ENCODE results near the gene MLANA. TPM values are rescaled to one million over a fixed set of nuclear protein-coding genes. Genes with fewer than 3 reads are reported as not detected.

MLANA gene
- not detected for total RNA-seq

GRCh38 chr9:5890641-5891040 is at the start of gene MLANA:
Gene MLANA, plus strand, starts transcription at chr9:5890889. Its CDS starts 1,586 bp downstream, at chr9:5892475.
- H3K36me3 ChIP-seq (replicated peaks in 1 of 2; ENCODE audit: insufficient read depth in 1 of 2, low read depth in 2 of 2) = no peaks in the 10 kb centered on the region
- H3K27ac ChIP-seq = no peak within 1 kb of the TSS
- DNase-seq (no peak), ATAC-seq (no peak)
- H3K4me3 ChIP-seq = no peak within 1 kb of the TSS
- H3K4me1 ChIP-seq = no peaks in the 10 kb centered on the region
- intact Hi-C loops (cut with DNase I) = no loop called here
- TF ChIP-seq, protein P1, sequence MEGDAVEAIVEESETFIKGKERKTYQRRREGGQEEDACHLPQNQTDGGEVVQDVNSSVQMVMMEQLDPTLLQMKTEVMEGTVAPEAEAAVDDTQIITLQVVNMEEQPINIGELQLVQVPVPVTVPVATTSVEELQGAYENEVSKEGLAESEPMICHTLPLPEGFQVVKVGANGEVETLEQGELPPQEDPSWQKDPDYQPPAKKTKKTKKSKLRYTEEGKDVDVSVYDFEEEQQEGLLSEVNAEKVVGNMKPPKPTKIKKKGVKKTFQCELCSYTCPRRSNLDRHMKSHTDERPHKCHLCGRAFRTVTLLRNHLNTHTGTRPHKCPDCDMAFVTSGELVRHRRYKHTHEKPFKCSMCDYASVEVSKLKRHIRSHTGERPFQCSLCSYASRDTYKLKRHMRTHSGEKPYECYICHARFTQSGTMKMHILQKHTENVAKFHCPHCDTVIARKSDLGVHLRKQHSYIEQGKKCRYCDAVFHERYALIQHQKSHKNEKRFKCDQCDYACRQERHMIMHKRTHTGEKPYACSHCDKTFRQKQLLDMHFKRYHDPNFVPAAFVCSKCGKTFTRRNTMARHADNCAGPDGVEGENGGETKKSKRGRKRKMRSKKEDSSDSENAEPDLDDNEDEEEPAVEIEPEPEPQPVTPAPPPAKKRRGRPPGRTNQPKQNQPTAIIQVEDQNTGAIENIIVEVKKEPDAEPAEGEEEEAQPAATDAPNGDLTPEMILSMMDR (IDR thresholded peaks at IDR 0.05) = no peak
- TF ChIP-seq POLR2A (IDR thresholded peaks at IDR 0.05) = no peak
- H3K9me3 ChIP-seq = no peaks in the 10 kb centered on the region
- WGBS, 2 donors = 75 to 88% methylated on average over 9 of the region's 9 CpGs
- H3K27me3 ChIP-seq = no peaks in the 10 kb centered on the region

DNA sequence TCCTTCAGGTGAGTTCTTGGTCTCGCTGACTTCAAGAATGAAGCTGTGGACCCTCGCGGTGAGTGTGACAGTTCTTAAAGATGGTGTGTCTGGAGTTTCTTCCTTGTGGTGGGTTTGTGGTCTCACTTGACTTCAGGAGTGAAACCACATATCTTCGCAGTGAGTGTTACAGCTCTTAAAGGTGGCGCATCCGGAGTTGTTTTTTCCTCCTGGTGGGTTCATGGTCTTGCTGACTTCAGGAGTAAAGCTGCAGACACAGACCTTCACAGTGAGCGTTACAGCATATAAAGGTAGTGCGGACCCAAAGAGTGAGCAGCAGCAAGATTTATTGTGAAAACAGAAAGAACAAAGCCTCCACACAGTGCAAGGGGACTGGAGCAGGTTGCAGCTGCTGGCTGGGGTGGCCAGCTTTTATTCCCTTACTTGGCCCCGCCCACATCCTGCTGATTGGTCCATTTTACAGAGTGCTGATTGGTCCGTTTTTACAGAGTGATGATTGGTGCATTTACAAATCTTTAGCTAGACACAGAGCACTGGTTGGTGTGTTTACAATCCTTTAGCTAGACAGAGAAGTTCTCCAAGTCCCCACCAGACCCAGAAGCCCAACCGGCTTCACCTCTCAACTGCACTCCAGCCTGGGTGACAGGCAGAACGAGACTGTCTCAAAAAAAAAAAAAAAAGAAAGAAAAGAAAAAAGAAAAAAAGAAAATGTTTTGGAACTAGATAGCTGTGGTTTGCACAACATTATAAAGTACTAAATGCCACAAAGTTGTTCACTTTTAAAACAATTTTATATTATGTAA is 48.7 kb upstream of the MLANA start:
- Histone ChIP-seq H3K27ac (no peak overlapping the region), H3K36me3 (replicated peaks in 1 of 2; ENCODE audit: insufficient read depth in 1 of 2, low read depth in 2 of 2) (no peaks in the 10 kb centered on the region), H3K27me3 (no peaks in the 10 kb centered on the region), H3K4me1 (peaks cover 11% of the 10 kb centered on the region), H3K9me3 (no peaks in the 10 kb centered on the region), H3K4me3 (no peak overlapping the region)
- ATAC-seq = no peak
- 82 to 89% methylated on average over 12 of the region's 12 CpGs for WGBS, 2 donors
- peak in 1 of 4 donors; percentile 12 for DNase-seq
- TF ChIP-seq POLR2A (IDR thresholded peaks at IDR 0.05) = no peak
- TF ChIP-seq, protein P1 (IDR thresholded peaks at IDR 0.05) = no peak
- intact Hi-C loops (cut with DNase I) = no loop called here

DNA sequence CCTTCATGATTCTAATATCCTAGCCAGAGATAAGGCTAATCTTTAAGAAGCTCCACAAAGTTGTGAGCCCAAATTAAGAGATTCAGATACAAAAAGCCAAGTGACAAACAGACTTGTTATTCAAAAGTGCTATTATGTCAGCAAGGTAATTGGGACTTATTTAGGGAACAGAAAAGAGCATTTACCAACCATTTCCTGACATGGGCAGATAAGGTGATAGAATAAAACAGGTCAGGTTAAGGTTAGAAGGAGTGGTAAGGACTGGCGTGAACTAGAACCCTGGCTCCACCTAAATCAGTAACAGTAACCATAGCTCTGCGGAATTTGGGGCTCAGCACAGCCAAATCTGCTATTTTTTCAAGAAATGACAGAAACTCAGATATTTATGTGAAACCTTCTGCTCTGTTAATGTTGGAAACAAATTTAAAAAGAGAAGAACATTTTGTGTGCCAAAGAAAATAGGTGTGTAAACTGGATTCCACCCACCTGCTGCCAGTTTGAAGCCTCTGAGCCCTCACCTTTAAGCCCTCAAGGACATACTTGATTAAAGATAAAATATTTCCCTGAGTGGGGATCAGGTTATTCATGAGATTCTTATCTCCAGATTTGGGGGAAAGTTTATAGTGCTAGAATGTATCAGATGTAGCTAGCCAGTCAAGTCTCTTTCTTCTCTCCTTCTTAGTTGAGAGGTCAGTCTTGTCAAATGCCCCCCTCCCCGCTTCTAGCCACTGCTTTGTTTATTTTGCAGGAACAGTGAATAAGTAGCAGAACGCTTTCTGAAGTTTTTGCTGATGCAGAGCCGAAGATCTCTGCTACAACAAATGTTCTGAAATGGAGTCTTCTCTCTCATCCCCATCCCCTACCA is 47.5 kb upstream of the MLANA start:
- Histone ChIP-seq H3K27ac (no peak overlapping the region), H3K36me3 (replicated peaks in 1 of 2; ENCODE audit: insufficient read depth in 1 of 2, low read depth in 2 of 2) (no peaks in the 10 kb centered on the region), H3K9me3 (no peaks in the 10 kb centered on the region), H3K4me3 (no peak overlapping the region), H3K27me3 (no peaks in the 10 kb centered on the region), H3K4me1 (peaks cover 11% of the 10 kb centered on the region)
- ATAC-seq (no peak), DNase-seq (no peak)
- intact Hi-C loops (cut with DNase I) = no loop called here
- 85 to 88% methylated on average over 5 of the region's 5 CpGs for WGBS, 2 donors
- no peak for TF ChIP-seq POLR2A (IDR thresholded peaks at IDR 0.05)
- TF ChIP-seq, protein P1 (IDR thresholded peaks at IDR 0.05) = no peak

- Histone ChIP-seq H3K9me3 (no peaks in the 10 kb centered on the region), H3K4me3 (no peak overlapping the region), H3K27ac (no peak overlapping the region), H3K36me3 (replicated peaks in 1 of 2; ENCODE audit: insufficient read depth in 1 of 2, low read depth in 2 of 2) (no peaks in the 10 kb centered on the region), H3K4me1 (peaks cover 8% of the 10 kb centered on the region), H3K27me3 (no peaks in the 10 kb centered on the region)
- no peak for TF ChIP-seq POLR2A (IDR thresholded peaks at IDR 0.05)
- ATAC-seq (no peak), DNase-seq (no peak)
- intact Hi-C loops (cut with DNase I) = no loop called here
- WGBS, 2 donors = 59% methylated on average over 8 of the region's 8 CpGs
These were observed 46.8 kb upstream of the MLANA start for GRCh38 chr9:5843794-5844471.

DNA sequence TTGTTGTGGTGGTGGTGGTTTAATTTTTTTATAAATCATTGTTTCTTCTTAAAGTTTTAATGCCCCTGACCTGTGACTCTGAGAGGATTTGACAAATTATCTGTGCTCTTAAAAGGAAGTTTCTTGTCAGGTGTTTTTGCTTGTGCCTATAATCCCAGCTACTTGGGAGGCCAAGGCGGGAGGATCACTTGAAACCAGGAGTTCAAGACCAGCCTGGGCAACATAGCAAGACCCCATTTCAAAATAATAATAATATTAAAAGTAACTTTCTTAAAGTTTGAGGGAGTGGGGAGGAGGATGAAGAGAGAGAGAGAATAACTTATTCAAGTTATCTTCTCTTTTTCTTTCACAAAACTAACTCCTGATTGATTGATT is 45.5 kb upstream of the MLANA start:
- Histone ChIP-seq H3K27me3 (no peaks in the 10 kb centered on the region), H3K27ac (no peak overlapping the region), H3K36me3 (replicated peaks in 1 of 2; ENCODE audit: insufficient read depth in 1 of 2, low read depth in 2 of 2) (no peaks in the 10 kb centered on the region), H3K9me3 (no peaks in the 10 kb centered on the region), H3K4me3 (no peak overlapping the region), H3K4me1 (no peaks in the 10 kb centered on the region)
- no peak for DNase-seq
- intact Hi-C loops (cut with DNase I) = no loop called here
- TF ChIP-seq, protein P1 (IDR thresholded peaks at IDR 0.05) = no peak
- no peak for TF ChIP-seq POLR2A (IDR thresholded peaks at IDR 0.05)
- ATAC-seq = no peak
- 73 to 86% methylated on average over 1 of the region's 1 CpG for WGBS, 2 donors

Data from body of pancreas (tissue), 4 donors.